Right hindlimb (tissue), 1 donor: ENCODE results near the gene RAI1.
A peak's percentile ranks its signal among the peaks of the same experiment; 100 is the strongest.

ENCODE experiments used
- DNase-seq: peaks from one replicate; pipeline ENCODE4 v3.0.0-alpha.2; 2018

RAI1 gene

DNA sequence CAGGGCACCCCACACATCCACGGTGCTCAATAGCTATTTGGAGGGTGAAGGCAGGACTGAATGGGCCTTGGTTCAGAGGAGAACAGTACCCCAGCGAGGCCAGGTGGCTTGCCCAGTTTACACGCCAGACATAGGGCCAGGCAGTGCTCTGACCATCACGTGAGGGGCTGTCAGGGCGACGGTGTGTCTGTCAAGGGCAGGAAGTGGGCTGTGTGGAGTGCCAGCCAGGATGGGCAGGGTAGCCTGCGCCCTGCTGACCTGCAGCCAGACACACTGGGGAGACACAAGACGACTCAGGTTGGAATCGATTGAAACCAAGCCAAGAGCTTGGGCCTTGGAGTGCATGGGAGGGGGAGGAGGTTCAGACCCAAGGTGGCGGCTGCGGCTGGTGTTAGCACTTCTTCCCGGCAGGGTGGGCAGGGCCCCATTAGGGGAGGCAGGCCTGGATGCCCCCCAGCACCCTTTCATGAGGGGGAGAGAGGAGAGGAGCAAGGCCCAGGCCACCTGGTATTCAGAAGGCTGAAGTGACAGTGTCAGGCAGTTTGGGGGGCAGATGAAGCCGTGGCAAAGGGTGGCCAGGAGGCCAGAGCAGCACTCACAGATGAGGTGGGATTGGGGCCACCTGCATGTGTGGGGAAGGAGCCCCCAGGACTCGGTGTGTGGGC, 87.3 kb downstream of the RAI1 start:
- DNase-seq: no peak

DNA sequence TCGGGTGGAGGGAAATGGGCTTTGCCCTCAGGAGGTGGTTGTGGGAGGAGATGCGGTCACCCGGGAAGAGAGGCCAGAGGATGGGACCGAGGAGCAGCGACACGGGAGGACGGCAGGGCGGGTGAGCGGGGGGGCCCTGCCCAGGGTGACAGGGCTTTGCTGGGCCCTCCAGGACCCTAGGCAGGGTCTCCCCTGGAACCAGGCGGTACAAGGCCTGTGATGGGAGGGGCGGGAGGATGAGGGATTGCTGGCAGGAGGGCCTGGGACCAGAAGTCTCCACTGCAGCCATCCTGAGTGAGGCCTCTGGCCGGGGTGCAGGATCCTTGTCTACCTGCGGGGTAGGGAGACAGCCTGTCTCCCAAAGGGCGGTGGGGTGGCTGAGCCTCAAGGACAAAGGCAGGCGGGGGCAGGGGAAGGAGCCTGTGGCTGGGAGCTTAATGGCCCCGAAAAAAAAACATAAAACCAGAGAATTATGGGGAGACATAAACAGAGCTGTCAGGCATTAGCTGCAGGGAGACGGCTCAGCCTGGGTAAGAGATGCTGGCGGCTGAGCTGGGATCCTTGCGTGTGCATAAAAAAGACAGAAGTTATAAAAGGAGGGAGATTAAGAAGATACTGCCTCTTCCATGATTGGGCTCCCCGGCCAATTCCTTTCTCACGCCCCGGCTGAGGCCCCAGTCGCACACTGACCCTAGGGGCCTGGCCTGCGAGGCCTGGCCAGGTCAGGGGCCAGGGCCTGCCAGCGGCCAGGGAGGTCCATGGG, 88.8 kb downstream of the RAI1 start:
- no peak for DNase-seq

DNA sequence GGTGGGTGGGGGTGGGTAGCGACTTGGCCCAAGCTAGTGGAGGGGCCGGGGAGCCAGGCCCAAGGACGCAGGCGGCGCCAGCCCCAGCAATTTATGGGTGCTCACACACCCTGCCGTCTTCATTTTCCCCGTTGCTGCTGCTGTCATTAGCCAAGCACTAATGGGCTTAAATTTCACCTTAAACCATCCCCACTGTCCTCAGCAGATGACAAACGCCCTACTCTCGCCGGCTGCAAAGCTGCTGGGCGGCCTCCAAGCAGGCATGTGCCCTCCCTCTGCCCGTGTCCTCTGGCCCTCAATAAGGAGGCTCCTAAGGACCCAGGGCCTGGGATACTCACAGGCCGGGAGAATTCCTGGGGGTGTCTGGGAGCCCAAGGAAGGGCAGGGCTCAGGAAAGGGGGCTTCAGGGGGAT, 89.4 kb downstream of the RAI1 start:
- no peak for DNase-seq

GRCh38 chr17:17771498-17772201, 90.4 kb downstream of the RAI1 start:
- no peak for DNase-seq

GRCh38 chr17:17772231-17772630, 91.0 kb downstream of the RAI1 start:
- no peak for DNase-seq

DNA sequence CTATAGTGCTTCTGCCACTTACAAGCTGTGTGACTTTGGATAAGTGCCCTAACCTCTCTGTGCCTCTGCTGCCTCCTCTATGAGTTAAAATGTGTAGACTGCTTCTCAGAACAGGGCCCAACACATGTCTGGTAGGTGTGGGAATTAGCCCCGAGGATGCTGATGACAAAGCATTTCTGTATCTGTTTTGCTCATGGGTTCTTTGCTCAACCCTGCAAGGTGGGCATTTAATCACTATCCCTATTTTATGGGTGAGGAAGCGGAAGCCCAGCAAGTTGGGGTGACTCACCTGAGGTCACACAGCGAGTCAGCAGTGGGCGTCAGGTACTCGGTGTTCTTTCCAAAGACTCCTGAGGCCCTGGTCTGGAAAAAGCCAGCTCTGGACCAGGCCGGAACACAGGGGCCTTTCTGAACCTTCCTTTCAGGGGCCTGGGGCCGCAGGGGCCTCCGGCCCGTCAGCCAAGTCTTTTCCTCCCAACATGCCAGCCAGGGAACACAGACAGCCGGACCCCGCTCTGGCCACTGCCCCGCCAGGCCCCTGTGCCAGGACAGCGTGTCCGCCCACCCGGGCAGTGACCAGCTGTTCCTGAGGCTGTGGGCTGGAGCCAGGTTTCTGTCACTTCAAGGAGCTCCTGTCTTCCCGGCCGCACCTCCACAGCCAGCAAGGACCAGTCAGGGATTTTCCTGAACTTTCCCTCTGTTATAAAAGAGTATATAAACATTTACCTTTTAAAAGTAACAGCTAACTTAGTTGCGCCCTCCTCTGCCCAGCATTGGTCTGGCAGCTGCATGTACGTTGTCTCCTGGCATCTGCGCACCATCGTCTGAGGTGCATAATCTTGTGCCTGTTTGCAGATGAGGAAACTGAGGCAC, 93.0 kb downstream of the RAI1 start:
- DNase-seq: peak; percentile 65

GRCh38 chr17:17776889-17777288, 95.6 kb downstream of the RAI1 start:
- no peak for DNase-seq

DNA sequence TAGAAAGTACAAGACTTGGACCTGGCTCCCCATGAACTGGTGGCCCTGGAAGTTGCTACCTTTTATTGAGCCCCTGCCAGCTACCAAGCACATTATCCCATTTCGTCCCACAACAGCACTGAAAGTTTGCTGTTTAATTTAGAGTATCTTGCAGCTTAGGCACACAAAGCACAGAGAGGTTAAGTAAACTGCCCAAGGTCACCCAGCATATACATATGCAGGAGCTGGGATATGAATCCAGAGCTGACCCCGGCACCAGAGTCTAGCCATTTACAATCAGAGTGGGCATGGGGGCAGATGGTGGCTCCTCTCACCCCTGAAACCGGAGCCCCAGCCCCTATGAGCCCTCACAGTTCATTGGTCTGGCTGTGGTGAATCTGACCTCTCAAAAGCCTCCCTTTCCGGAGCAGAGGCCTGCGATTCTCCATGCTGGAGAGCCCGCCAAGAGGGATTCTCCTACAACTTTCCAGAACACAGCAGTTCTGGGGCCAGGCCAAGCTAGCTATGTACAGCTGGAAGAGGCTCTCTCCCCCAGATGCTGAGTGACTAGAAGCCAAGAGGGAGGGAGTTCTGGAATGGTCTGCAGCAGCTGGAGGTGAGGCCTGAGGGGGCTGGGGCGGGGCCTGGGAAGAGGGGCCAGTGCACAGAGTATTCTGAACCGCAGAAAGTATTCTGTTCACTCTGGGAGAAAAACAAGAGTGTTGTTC, 97.2 kb downstream of the RAI1 start:
- DNase-seq: peak; percentile 97

DNA sequence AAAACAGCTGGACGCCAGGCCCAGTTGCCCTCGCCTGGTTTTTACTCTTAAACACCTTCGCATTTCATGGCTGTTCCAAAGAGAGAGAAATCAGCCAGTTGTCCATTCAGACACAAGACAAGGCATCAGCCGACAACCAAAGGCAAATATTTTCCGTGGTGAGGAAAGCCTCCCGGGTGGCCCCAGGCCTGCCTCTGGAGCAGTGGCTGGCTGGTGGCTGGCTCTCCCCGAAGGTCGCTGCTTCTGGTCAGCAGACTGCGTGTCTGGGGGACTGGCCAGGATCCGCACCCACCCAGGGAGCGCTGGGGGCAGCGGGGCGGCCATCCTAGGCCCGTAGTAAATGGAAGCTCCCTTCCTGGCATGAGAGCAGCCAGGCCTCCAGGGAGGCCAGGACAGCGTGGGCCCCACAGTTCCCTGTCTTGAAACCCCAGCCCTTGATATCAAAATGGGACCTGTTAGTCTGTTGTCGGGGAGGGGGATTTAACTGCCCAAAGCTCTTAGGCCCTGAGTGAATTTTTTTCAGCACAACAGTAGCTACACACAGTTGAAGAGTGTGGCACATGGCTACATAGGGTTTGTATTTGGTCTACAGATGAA, 97.9 kb downstream of the RAI1 start:
- no peak for DNase-seq

- peak; percentile 78 for DNase-seq
Observed at GRCh38 chr17:17780922-17781590, 99.8 kb downstream of the RAI1 start.

GRCh38 chr17:17781591-17782496, 100.6 kb downstream of the RAI1 start:
- DNase-seq: peak; percentile 89

- peak; percentile 79 for DNase-seq
Observed at GRCh38 chr17:17782523-17783115, 101.4 kb downstream of the RAI1 start.

DNA sequence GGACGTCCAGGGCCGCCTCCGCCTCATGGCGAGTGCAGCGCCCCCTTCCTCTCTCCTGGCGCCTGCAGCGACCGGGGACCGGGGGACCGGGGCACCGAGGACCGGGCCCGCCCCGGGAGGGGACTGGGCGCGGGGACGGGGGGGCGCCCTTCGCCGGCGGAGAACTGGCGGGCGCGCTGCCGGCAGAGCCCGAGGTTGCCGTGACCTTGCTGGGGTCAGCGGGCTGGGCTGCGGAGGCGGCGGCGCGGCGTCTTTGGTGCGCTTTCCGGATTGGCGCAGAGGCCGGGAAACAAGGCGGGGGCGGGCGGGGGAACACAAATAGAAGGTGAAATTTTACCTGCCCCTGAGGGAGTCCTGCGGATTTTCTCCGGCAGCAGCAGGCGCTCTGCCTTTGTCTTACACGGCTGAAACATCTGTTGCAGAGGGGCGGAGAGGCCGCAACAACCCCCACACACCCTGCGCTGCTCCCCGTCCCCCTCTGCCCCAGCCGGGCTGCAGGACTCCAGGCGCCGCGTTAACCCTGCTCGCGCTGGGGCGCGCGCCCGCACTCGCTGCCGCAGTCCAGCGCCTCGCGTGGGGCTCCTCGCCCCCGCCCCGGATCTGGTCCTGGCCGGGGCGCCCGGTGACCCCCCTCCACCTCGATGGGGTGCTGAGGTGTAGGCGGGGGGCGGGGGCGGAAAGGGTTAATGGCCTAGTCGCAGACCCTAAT, 102.0 kb downstream of the RAI1 start:
- peak; percentile 68 for DNase-seq

DNA sequence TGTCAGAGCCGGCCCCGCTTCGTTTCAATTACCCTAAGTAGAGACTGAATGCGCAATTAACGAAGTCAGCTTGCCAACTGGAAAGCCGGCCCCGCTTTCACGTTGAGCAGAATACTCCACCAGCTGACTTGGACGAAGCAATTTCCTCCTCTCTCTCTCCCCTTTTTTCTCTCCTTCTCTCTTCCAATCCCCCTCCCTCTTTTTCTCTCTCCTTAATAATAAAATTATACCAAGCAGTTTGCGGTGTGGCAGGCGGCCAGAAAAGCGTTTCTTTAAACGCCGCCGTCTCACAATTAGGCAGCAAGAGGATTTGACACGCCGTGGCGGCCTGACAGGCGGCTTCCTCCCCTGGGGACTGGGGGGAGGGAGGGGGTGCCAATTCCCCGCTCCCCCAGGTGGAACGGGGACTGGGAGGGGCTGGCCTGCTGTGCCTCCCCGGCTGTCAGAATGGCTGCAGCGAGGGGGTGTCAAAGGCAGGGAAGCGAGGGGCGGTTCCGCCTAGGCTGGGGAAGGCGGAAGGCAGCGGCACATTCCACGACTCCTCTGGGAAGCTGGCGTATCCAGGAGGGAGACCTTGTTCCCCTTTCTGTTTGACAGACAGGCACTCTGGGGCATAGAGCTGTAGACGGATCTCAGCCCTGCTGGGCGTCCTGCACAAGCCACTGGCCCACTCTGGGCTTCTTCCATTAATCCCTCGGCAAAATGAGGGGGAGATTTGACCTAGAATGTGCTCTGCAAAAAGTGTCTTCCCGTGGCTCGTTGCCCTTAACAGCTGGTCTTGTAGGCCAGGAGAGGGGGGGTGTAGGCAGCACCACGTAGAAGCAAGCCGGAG, 102.8 kb downstream of the RAI1 start:
- peak; percentile 78 for DNase-seq

- DNase-seq: peak; percentile 49
Observed at GRCh38 chr17:17784657-17785267, 103.5 kb downstream of the RAI1 start.

- no peak for DNase-seq
Observed at GRCh38 chr17:17785407-17785806, 104.1 kb downstream of the RAI1 start.

- DNase-seq: no peak
Observed at GRCh38 chr17:17786998-17787397, 105.7 kb downstream of the RAI1 start.

- no peak for DNase-seq
Observed at GRCh38 chr17:17787568-17787967, 106.3 kb downstream of the RAI1 start.
